HEK293T (cell line): ENCODE measurements around the gene GRID1.

Experiments used
- BHLHE40 ChIP-seq: fragments of 450-650 bp; IDR thresholded peaks from 2 replicates; pipeline ENCODE4 v1.6.1; 2016; ENCODE audit warnings: mild to moderate bottlenecking, moderate library complexity, borderline replicate concordance
- CTBP1 ChIP-seq: fragments of 450-650 bp; IDR thresholded peaks from 2 replicates; pipeline ENCODE4 v1.6.1; 2016; ENCODE audit warnings: borderline replicate concordance
- ELF4 ChIP-seq: fragments of 450-650 bp; IDR thresholded peaks from 2 replicates; pipeline ENCODE4 v1.6.1; 2017; ENCODE audit warnings: antibody characterized with exemption
- FOXA1 ChIP-seq: fragments of 450-650 bp; IDR thresholded peaks from 2 replicates; pipeline ENCODE4 v1.6.1; 2016; ENCODE audit warnings: mild to moderate bottlenecking
- FOXK2 ChIP-seq: fragments of 450-650 bp; IDR thresholded peaks from 2 replicates; pipeline ENCODE4 v1.6.1; 2016; ENCODE audit warnings: mild to moderate bottlenecking
- FOXM1 ChIP-seq: fragments of 450-650 bp; IDR thresholded peaks from 2 replicates; pipeline ENCODE4 v1.6.1; 2017; ENCODE audit warnings: mild to moderate bottlenecking, borderline replicate concordance
- HDGF ChIP-seq: fragments of 450-650 bp; IDR thresholded peaks from 2 replicates; pipeline ENCODE4 v1.6.1; 2017; ENCODE audit warnings: antibody characterized with exemption, borderline replicate concordance
- LEF1 ChIP-seq: fragments of 450-650 bp; IDR thresholded peaks from 2 replicates; pipeline ENCODE4 v1.6.1; 2017; ENCODE audit warnings: mild to moderate bottlenecking, borderline replicate concordance
- NFRKB ChIP-seq: fragments of 450-650 bp; IDR thresholded peaks from 2 replicates; pipeline ENCODE4 v1.6.1; 2016; ENCODE audit warnings: mild to moderate bottlenecking, moderate library complexity
- PKNOX1 ChIP-seq: fragments of 450-650 bp; IDR thresholded peaks from 2 replicates; pipeline ENCODE4 v1.6.1; 2016
- SP1 ChIP-seq: fragments of 450-650 bp; IDR thresholded peaks from 2 replicates; pipeline ENCODE4 v1.6.1; 2017
- SUZ12 ChIP-seq: fragments of 450-650 bp; IDR thresholded peaks from 2 replicates; pipeline ENCODE4 v1.6.1; 2016; ENCODE audit warnings: mild to moderate bottlenecking
- TARDBP ChIP-seq: fragments of 450-650 bp; IDR thresholded peaks from 2 replicates; pipeline ENCODE4 v1.6.1; 2016

GRCh38 chr10:86109421-86109820, 257.2 kb downstream of the GRID1 start:
- TF ChIP-seq SUZ12 (no peak), LEF1 (no peak), ELF4 (no peak), HDGF (no peak), BHLHE40 (no peak), FOXM1 (no peak), FOXK2 (no peak), FOXA1 (no peak), TARDBP (no peak), SP1 (no peak), PKNOX1 (no peak), CTBP1 (no peak), NFRKB (no peak)
